Activated CD8-positive, alpha-beta memory T cell treated with anti-CD3 and anti-CD28 coated beads for 36 hours (primary cell): ENCODE results near the gene UCN2. TPM values are rescaled to one million over a fixed set of nuclear protein-coding genes. Genes with fewer than 3 reads are reported as not detected.

Experiments
- CTCF ChIA-PET: fragments of 350-600 bp; sonication (Branson Sonifier 250); formaldehyde crosslinking; loops from one replicate; lab custom pipeline; 2021; ENCODE audit warnings: antibody characterized with exemption; lab: Charles Lee
- POLR2A ChIA-PET: fragments of 350-600 bp; sonication (Branson Sonifier 250); formaldehyde crosslinking; loops from one replicate; lab custom pipeline; 2021; ENCODE audit warnings: antibody characterized with exemption; lab: Charles Lee
- total RNA-seq, 2 experiments: library from RNA; stranded (reverse); gene quantifications; one replicate each; pipeline ENCODE4 v1.2.3, GENCODE V29; 2021

The UCN2 gene
- total RNA-seq, 2 experiments from 2014 or later = not detected

DNA sequence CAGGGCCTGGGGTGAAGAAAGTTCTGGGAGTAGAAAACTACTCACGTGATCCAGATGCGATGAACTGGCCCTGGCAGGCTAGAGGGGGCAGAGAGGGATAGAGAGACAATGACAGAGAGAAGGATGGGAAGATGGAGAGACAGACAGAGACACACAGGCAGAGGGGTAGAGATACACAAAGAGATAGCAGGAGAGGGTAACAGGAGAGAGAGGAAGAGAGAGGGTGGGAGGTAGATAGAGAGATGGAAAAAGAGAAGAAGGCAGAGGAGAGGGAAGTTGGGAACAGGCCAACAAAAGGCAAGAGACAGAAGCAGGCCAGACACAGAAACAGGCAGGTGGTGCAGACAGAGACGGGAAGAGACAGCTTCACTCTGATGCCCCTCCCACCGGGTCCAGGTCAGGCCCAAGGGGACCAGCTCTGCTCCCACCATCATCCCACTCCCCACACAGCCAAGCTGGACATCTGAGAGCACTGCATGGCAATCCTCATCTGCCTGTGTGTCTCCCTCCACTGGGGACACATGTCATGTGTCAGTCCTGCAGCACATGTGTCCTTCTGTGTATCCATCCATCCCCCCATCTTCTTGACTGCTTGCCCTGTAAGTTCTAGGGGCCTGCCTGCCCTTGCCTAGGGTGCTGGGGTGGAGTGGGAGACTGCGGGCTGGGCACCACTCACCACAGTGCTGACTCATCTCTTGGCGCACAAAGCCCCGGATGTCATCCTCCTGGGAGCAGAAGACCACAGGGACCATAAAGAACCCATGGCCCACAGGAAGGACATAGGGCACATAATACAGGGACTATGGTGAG, 2.2 kb upstream of the UCN2 start:
- ChIA-PET POLR2A (no interaction called here), CTCF (no interaction called here)

DNA sequence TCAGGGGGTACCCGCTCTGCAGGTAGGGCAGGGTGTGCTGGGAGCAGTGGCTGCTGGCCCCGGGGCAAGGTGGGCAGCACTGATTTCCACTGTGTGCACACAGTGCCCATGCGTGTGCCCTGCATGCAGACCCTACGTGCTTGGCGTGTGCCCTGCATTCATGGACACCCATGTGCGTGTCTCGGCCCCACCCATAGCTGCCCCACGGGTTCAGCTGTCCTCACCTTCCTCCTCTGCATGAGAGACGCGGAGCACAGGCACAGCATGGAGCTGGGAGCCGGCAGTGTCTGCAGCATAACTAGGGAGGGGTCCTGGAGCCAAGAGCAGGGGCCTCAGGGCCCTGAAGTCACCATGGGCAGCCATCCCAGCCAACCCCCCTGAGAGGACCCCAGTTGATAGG, 1.6 kb upstream of the UCN2 start:
- CTCF ChIA-PET = no interaction called here

GRCh38 chr3:48564667-48565066, 1.1 kb upstream of the UCN2 start:
- ChIA-PET CTCF (interaction anchor here (0.6 to 1.3 kb wide), 3 partner anchors 89 to 163 kb away, joined by 3 to 5 read pairs (median 3); no protein-coding TSS in a partner anchor), POLR2A (no interaction called here)

More for the DNA sequence above, 1.6 kb upstream of the UCN2 start:
- POLR2A ChIA-PET = no interaction called here

DNA sequence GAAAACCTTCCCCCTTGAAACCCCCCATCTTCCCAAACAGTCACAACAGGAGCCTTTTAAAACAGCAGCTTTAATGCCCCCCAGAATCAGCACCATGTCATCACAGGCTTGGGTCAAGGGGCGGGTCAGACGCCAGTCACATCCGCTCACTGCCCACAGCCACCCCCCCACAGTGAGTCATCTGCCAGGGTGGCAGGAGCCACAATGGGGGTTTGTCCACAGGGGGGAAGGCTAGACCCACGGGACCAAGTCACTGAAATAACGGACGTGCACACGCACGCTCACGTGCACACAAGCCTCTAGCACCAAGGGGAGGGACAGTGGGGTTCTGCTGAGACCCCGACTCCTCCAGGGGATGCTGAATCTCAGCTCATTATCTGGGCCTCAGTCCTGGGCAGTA, 441 bp upstream of the UCN2 start:
- POLR2A ChIA-PET = no interaction called here

GRCh38 chr3:48562367-48563095, 1.1 kb downstream of the UCN2 start:
- CTCF ChIA-PET = interaction anchor here (0.6 to 0.9 kb wide), 2 partner anchors 126 to 222 kb away, joined by 3 to 4 read pairs; no protein-coding TSS in a partner anchor
- POLR2A ChIA-PET = interaction anchor here (0.8 kb wide), 1 partner anchor 116 kb away, joined by 3 read pairs; the partner anchor contains the start of gene ATRIP

More for the DNA sequence above, 441 bp upstream of the UCN2 start:
- CTCF ChIA-PET = interaction anchor here (0.6 to 1.3 kb wide), 4 partner anchors 16 to 163 kb away, joined by 3 to 5 read pairs (median 3); no protein-coding TSS in a partner anchor

DNA sequence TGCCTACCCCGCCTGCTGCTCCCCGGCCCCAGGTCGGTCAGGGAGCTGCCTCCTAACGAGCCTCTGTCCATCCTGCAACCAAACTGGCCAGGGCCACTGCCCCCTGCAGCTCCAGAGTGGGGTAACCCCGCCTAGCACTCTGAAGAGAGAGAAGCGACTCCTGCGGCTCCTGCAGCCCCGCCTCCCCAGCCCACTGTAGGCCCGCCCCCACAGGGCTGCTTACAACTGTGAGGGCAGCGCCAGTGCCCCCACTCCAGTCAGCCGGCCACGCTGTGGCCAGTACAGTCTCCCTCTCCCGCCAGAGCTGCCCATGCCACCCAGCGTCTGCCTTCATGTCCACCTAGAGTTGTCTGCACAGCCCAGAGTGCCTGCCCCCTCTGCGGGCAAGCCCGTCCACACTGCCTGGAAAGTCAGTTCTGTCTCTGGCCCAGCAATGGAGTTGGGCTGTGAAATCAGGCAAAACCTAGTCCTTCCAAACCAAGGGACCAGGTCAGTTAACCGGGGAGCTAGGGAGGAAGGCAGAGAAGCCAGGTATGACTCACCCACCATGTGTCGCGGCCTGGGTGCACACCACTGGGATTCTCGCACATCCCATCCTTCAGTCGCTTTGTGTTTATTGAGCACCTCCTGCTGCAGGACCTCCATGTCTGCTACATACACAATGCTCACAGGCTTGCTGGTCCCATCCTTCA, 2.4 kb downstream of the UCN2 start:
- POLR2A ChIA-PET = no interaction called here
- CTCF ChIA-PET = interaction anchor here (1.4 to 1.6 kb wide), 3 partner anchors 74 to 125 kb away, joined by 3 to 5 read pairs (median 3); partner anchors contain the start of gene SLC26A6

DNA sequence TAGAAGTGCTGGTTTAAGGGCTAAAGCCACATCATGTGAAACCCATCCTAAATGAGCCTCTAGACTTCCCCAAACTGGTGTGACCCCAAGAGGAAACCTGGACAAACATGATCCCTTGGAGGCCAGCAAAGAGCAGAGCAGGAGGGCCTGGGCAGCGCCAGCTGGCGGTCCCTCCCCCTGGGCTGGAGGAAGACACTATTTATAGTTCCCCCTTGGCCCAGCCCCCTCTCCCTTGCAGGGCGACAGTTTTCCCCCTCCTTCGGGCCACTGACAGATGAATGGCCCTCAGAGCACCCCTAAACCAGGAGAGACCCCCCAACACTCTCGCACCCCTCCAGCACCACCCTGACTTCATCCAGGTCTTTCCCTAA, 2.9 kb downstream of the UCN2 start:
- CTCF ChIA-PET = interaction anchor here (0.8 to 1.6 kb wide), 4 partner anchors 75 to 125 kb away, joined by 3 to 5 read pairs (median 4); partner anchors contain the start of gene SLC26A6
- POLR2A ChIA-PET = no interaction called here

GRCh38 chr3:48558493-48559134, 5.0 kb downstream of the UCN2 start:
- CTCF ChIA-PET = interaction anchor here (0.7 to 3.5 kb wide), 17 partner anchors 13 to 439 kb away, joined by 3 to 20 read pairs (median 4); partner anchors contain the start of genes CCDC51, NCKIPSD, SLC26A6 and TMA7
- POLR2A ChIA-PET = interaction anchor here (2.3 kb wide), 1 partner anchor 92 kb away, joined by 9 read pairs; a partner anchor contains a TSS

DNA sequence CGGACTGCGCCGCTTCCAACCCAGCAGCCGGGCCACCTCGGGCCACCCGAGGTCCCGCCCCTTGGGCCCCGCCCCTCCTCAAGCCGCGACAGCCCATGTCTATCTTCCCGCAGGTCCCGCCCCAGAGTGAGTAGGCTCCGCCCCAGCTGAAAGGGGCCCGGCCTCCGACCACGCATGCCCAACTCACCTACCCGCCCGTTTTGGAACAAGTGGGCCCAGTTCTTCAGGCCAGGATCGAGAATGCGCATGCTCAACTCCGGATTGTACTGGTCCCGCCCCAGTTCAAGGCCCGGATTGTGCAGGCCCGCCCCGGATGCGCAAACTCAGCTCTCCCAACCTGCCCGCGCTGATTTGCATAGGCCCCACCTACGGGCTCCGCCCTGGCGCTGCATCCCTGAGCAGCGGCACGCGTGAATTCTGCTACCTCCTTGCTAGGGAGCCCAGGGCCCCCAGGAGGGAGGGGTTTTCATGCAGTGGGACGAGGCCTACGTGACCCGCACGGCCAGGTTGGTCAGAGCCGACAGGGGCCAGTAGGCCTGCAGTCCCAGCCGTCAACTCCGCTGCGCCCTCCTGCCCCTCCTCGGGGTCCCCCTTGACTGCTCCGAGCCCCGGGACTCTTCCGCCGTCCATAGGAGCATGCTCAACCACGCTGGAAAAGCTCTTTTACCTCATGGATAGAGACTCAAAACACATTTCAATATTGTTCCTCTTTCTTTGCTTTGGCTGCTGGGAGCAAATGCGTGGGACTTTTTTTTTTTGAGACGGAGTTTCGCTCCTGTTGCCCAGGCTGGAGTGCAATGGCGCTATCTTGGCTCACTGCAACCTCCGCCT, 6.6 kb downstream of the UCN2 start, which contains the start of gene PFKFB4:
Gene PFKFB4, minus strand, starts transcription at position 8 of the 831 bp plus-strand sequence. CDS start 26 bp downstream, outside the sequence.
- ChIA-PET CTCF (interaction anchor here (0.7 to 3.5 kb wide), 12 partner anchors 8 to 327 kb away, joined by 3 to 20 read pairs (median 5); partner anchors contain the start of genes SLC26A6 and UQCRC1), POLR2A (interaction anchor here (0.7 to 2.3 kb wide), 5 partner anchors 84 to 316 kb away, joined by 3 to 9 read pairs (median 3); partner anchors contain the start of genes CCDC51, TMA7 and ZNF589)

- POLR2A ChIA-PET = interaction anchor here (0.6 to 2.3 kb wide), 5 partner anchors 84 to 256 kb away, joined by 3 to 9 read pairs (median 3); partner anchors contain the start of genes CCDC51 and TMA7
- CTCF ChIA-PET = interaction anchor here (0.6 to 3.5 kb wide), 7 partner anchors 7 to 155 kb away, joined by 3 to 20 read pairs (median 9); partner anchors contain the start of gene SLC26A6
These were observed 7.4 kb downstream of the UCN2 start for GRCh38 chr3:48555949-48556795.

DNA sequence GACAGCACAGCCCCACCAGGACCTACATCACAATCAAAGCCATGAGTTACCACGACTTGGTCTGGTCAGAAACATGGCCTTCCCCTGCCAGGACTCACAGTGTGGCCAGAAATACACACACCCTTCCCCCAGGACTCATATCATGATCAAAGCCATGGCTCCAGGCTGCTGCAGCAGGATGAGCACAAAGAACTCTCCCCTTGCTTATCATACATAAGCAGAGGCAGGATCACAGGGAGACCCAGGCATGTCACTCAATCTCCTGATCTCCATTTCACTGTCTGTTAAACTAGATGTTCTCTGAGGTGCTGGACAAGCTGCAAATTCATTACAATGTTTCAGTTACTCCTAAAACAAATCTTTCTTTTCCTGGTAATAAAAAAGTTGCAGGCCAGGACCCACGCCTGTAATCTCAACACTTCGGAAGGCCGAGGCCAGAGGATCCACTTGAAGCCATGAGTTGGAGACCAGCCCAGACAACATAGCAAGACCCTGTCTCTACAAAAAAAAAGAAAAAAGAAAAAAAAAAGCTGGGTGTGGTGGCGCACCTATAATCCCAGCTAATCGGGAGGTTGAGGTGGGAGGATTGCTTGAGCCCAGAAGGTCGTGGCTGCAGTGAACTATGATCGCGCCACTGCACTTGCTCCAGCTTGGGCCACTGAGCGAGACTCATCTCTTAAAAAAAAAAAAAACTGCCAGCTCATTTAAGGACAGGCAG, 8.2 kb downstream of the UCN2 start:
- ChIA-PET POLR2A (interaction anchor here (0.6 kb wide), 1 partner anchor 89 kb away, joined by 3 read pairs; no protein-coding TSS in a partner anchor), CTCF (interaction anchor here (0.6 to 2.4 kb wide), 2 partner anchors 113 to 154 kb away, joined by 5 to 9 read pairs; no protein-coding TSS in a partner anchor)

GRCh38 chr3:48553886-48554845, 9.4 kb downstream of the UCN2 start:
- CTCF ChIA-PET = interaction anchor here (0.7 to 2.4 kb wide), 2 partner anchors 153 to 360 kb away, joined by 5 to 9 read pairs; no protein-coding TSS in a partner anchor
- POLR2A ChIA-PET = no interaction called here

- POLR2A ChIA-PET = interaction anchor here (0.7 kb wide), 1 partner anchor 90 kb away, joined by 6 read pairs; no protein-coding TSS in a partner anchor
- CTCF ChIA-PET = interaction anchor here (2.0 to 2.4 kb wide), 2 partner anchors 117 to 152 kb away, joined by 8 to 9 read pairs; no protein-coding TSS in a partner anchor
These were observed 10.2 kb downstream of the UCN2 start for GRCh38 chr3:48553361-48553760.
